ENCODE measurements around the gene TLR10.
A peak's percentile ranks its signal among the peaks of the same experiment; 100 is the strongest.

TLR10 gene

DNA sequence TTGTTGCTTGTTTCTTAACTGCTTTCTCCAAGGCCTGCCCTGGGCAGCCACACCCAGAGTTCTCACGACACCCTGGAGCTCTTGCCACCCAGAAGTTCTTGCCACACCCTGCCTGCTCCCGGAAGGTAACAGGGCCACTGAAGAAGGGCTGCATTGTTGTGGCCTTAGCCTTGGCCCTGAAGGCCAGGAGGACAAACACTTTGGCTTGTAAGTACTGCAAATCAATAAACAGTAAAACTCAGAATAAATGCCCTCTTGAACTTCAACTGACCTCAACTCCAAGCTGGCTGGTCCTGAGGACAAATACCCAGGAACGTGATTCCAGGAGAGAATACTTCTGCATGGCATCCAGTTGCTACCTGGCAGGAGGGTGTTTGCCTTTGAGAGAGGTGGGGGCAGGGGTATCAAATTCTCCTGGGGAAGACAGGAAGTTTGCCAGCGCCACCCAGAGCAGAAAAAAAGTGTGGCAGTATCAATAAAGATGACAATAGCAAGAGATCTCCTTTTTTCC is 54.1 kb downstream of the TLR10 start:
- DNase-seq, result no peak

DNA sequence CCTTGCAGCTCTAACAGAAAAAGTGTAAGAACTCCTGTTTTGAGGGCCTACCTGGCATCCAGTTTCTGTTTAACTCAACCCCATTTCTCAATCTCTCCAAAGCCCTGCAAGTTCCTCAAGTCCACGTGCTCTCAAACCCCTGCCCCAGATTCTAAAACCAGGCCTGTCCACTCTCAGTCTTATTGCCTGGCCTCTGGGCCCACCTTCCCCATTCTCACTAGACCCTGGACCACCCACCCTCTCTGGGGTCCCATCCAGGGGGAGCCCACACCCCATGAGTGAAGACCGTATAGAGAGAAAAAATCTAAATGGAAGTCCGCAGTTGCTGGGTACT is 58.3 kb downstream of the TLR10 start:
- DNase-seq, result no peak

DNA sequence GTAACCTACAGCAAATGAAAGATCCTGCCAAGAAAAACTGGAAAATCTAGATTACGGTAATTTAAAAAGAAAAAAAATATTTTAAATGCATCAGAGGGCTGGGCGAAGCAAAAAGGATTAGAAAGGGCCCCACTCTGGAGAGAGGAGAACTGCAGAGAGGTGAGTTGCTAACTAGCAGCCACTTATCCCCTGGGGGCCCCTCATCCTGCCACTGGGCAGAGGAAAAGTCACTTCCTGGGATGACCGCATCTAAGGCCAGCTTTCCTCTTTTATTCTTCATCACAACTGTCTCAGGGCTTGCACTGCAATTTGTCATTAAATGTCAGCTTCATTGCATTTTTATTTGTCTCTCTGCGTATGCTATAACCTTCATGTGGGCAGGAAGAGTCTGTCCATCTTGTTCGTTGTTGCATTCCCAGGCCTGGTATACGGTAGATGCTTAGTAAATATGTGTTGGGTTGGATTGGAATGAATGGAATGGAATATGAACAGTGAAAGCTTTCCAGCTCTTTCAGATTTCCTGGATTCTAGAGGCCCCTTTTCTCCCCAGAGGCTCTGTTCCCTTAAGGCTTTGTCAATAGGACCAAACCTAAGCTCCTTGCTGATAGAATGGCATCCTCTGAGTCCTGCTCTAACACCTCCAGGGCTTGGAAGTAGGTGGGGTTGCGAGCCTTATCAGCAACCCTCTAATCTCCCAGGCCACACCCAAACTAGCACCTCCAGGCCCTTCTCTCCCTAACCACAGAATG is 58.9 kb downstream of the TLR10 start:
- DNase-seq, result peak in 1 of 2 experiments; percentile 10

DNA sequence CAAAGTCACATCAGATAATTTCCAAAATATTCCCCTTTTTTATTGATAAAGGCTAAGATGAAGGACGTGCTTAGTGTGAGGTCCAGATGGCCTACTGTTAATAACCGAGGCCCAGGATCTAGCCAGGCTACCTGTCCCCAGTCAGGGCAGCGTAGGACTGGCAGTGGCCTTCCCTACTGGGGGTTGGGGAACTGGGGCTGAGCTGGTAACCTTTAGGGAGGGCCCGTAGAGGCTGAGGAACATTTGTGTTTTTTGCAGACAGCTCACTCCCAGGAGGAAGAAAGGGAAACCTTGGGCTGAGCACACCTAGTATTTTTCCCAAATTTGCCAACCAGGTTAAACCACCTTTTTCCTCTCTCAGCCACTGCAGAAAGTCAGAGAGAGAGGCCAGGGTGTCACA is 59.7 kb downstream of the TLR10 start:
- no peak for DNase-seq

Data from SW 1271 (cell line).